RWPE2 (cell line): ENCODE data around the gene TARBP1.
"Not testable (repeated sequence)": the region's sequence is repeated elsewhere in the genome, so short reads cannot be mapped to it uniquely, and the experiment has no call there.

Experiments
- ATAC-seq: fragments of 200-7000 bp; cut with Tn5 transposase; 3 replicates; pipeline ENCODE4 v1.9.1; 2021; ENCODE audit warnings: low read depth
- DNase-seq: peaks from one replicate; pipeline ENCODE4 v3.0.0-alpha.2; 2020; ENCODE audit warnings: low spot score
- H3K27ac ChIP-seq: fragments of 450-650 bp; 2 replicates; pipeline ENCODE4 v1.5.1; 2017; ENCODE audit warnings: mild to moderate bottlenecking; ENCODE audit not compliant: poor library complexity, severe bottlenecking
- H3K27me3 ChIP-seq: fragments of 250-450 bp; sonication (Bioruptor Pico); 2 replicates; pipeline ENCODE4 v1.5.1; 2021; ENCODE audit warnings: mild to moderate bottlenecking, moderate library complexity; ENCODE audit not compliant: insufficient read depth, poor library complexity, severe bottlenecking
- H3K36me3 ChIP-seq: fragments of 250-450 bp; sonication (Bioruptor Pico); 2 replicates; pipeline ENCODE4 v1.5.1; 2020; ENCODE audit warnings: low read depth, mild to moderate bottlenecking, moderate library complexity
- H3K4me1 ChIP-seq: fragments of 250-450 bp; sonication (Bioruptor Pico); 2 replicates; pipeline ENCODE4 v1.5.1; 2021; ENCODE audit warnings: mild to moderate bottlenecking, moderate library complexity; ENCODE audit not compliant: insufficient read depth, poor library complexity, severe bottlenecking
- H3K4me3 ChIP-seq: fragments of 250-450 bp; sonication (Bioruptor Pico); 2 replicates; pipeline ENCODE4 v1.5.1; 2021; ENCODE audit warnings: mild to moderate bottlenecking, moderate library complexity; ENCODE audit not compliant: severe bottlenecking
- H3K9me3 ChIP-seq: fragments of 250-450 bp; sonication (Bioruptor Pico); 2 replicates; pipeline ENCODE4 v1.5.1; 2021; ENCODE audit warnings: mild to moderate bottlenecking, moderate library complexity; ENCODE audit not compliant: severe bottlenecking
- CTCF ChIP-seq: fragments of 450-650 bp; IDR thresholded peaks from one replicate; pipeline ENCODE4 v1.5.1; 2017; ENCODE audit warnings: mild to moderate bottlenecking, moderate library complexity; ENCODE audit not compliant: poor library complexity, severe bottlenecking

Gene TARBP1

DNA sequence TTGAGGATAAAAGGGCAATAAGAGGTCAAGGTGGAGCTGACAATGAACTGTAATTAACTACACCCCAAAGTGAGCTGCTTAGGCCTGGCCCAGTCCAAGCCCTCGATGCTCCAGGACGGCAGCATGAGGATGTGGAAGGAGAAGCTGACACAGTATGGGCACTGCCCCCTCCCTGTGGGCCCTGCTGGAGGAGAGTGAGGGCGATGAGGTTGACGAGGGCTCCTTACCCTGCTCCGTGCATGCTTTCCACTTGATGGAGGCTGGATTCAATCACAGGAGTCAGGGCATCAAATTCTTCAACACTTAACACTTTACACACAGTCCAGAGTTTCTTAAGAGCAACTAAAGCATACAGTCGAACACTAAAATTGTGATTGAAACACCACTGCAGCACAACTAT is 73.3 kb downstream of the TARBP1 start:
- no peak for DNase-seq
- no peak for TF ChIP-seq CTCF
- Histone ChIP-seq H3K9me3 (no peaks in the 10 kb centered on the region), H3K27ac (no peak overlapping the region), H3K4me1 (no peaks in the 10 kb centered on the region), H3K36me3 (peaks cover 15% of the 10 kb centered on the region), H3K27me3 (no peaks in the 10 kb centered on the region), H3K4me3 (no peak overlapping the region)
- no peak for ATAC-seq

GRCh38 chr1:234402939-234403338 is 76.0 kb downstream of the TARBP1 start:
- no peaks in the 10 kb centered on the region for H3K9me3 ChIP-seq
- no peak overlapping the region for H3K27ac ChIP-seq
- H3K27me3 ChIP-seq: no peaks in the 10 kb centered on the region
- TF ChIP-seq CTCF: no peak
- peaks cover 11% of the 10 kb centered on the region for H3K36me3 ChIP-seq
- DNase-seq (no peak), ATAC-seq (no peak)
- peaks cover 3% of the 10 kb centered on the region for H3K4me1 ChIP-seq
- no peak overlapping the region for H3K4me3 ChIP-seq

DNA sequence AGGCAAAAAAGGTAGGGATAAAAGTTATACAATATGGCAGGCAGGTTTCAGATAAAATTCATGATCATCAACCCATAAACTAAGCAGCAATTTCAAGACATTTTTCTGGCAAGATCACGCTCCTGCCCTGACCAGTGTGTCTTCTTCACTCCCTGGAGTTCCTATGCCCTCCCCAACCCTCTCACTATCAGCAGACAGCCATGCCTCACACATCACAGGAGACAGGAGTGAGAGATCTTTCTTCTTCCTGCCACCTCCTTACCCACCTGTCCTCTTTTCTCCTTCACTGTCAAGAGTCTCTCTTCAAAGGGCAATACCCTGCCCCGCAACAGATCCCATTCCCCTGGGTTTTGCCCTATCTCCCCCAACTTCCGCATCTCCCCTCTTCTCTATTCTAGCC is 77.3 kb downstream of the TARBP1 start:
- Histone ChIP-seq H3K27me3 (no peaks in the 10 kb centered on the region), H3K9me3 (no peaks in the 10 kb centered on the region), H3K27ac (no peak overlapping the region), H3K4me1 (peaks cover 3% of the 10 kb centered on the region), H3K4me3 (no peak overlapping the region), H3K36me3 (peaks cover 11% of the 10 kb centered on the region)
- TF ChIP-seq CTCF: no peak
- no peak for ATAC-seq
- DNase-seq: no peak

DNA sequence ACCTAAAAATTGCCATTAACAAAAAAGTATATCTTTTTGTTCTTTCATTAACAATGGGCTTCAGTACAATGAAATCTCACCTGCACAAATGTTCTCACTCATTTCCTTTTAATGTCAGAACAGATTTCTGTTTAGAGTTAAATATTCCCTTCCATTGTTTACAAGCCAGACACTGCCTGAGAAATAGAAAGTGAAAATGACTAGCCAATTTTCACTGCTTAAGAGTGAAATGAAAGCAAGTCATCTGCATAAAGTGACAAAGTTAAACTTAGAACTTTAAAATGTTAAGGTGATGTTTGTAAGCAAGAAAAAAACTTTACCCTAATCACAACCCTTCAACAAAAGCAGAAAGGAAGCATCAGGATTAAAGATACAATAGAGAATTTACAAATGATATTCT is 78.2 kb downstream of the TARBP1 start:
- H3K36me3 ChIP-seq: peaks cover 8% of the 10 kb centered on the region; the same call in 1 of the 2 replicates
- H3K9me3 ChIP-seq: no peaks in the 10 kb centered on the region
- H3K27me3 ChIP-seq: no peaks in the 10 kb centered on the region
- TF ChIP-seq CTCF: no peak
- no peak overlapping the region for H3K27ac ChIP-seq
- no peak overlapping the region for H3K4me3 ChIP-seq
- ATAC-seq (no peak), DNase-seq (no peak)
- H3K4me1 ChIP-seq: peaks cover 3% of the 10 kb centered on the region

DNA sequence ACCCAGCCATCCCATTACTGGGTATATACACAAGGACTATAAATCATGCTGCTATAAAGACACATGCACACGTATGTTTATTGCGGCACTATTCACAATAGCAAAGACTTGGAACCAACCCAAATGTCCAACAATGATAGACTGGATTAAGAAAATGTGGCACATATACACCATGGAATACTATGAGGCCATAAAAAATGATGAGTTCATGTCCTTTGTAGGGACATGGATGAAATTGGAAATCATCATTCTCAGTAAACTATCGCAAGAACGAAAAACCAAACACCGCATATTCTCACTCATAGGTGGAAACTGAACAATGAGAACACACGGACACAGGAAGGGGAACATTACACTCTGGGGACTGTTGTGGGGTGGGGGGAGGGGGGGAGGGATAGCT is 79.5 kb downstream of the TARBP1 start:
- ATAC-seq, H3K27ac ChIP-seq: not testable (repeated sequence)

More for the DNA sequence above, 79.5 kb downstream of the TARBP1 start:
- H3K4me3 ChIP-seq, H3K27me3 ChIP-seq, H3K36me3 ChIP-seq, H3K9me3 ChIP-seq, H3K4me1 ChIP-seq, DNase-seq: not testable (repeated sequence)
